HK-2 (cell line): ENCODE measurements around the gene LCAT.
A peak's percentile ranks its signal among the peaks of the same experiment; 100 is the strongest.
"Not testable (repeated sequence)": the region's sequence is repeated elsewhere in the genome, so short reads cannot be mapped to it uniquely, and the experiment has no call there.

Experiments
- DNase-seq: peaks from one replicate; pipeline ENCODE4 v3.0.0-alpha.2; 2018; ENCODE audit not compliant: unreplicated experiment

Gene LCAT

DNA sequence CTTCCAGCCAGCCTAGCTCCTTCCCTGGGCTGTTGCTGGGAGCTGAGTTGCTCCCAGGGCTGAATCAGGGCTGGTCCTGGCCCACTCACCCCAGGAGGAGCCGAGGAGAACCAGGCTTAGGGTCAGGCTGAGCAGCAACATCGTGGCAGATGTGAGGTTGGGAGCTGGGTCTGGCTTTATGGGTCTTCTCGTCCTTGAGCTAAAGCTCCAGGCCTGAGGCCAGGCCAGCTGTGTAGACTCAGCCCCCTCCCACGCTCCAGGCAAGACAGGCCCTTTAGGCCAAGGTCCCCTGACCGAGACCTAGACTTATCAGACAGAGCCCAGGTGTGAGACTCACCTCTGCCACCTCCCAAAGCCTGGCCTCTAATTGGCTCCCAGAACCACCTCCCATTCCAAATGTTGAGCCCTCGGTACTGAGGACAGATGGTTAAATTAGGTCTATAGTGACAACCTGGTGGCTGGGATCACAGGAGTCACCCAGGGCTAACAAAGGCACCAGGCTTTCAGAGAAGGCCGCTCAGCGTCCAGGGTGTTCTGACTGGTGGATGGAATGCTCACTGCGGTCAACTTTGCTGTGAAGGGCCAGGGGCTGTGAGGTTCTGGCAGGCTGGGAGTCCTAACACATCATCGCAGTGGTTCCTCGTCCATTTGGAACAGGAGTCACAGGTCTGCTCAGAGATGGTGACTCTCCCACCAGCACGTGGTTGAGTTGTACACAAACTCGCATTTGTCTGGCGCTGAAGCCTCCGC, 12.0 kb downstream of the LCAT start, which contains the start of gene CTRL:
Gene CTRL, minus strand, starts transcription at position 151 of the 750 bp plus-strand sequence. Its CDS starts 10 bp downstream, at position 141.
- DNase-seq: no peak

DNA sequence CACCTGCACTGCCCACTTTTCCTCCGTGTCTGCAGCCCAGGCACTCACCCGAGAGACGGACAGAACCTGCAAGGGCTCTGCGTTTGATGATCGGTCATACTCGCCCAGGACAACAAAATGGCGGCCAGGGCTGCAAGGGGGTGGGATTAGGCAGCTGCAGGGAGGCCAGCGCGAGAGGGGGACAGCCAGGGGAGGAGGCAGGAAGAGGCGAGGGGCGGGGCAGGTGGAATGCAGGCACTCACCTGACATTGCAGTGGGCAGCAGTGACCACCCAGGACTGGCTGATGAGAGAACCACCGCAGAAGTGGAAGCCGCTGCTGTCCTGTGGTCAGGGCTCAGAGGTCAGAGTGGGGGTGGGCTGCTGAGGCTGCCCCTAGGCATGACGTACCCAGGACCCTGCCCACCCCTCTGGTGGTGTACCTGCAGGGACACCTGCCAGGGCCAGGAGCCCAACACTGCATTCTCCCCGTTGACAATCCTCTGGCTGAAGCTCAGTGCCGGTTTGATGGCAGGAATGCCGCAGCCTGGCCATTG, 13.2 kb downstream of the LCAT start:
- DNase-seq: no peak

DNA sequence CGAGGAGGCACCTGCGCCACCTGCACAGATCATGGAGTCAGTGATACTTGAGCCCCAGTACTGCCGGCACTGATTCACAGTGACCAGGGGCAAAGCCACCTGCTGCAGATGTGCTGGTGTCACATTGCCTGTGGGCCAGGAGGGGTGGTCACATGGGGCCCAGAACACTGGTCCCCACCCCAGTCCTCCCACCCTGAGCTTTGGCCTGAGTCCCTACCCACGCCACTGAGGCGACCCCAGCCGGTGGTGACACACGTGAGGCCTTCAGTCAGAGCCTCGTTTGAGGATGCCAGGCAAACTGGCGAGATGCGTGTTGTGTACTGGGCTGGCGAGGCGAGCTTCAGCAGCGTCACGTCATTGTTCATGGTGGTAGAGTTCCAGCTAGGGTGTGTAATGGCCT, 13.7 kb downstream of the LCAT start:
- DNase-seq: no peak

DNA sequence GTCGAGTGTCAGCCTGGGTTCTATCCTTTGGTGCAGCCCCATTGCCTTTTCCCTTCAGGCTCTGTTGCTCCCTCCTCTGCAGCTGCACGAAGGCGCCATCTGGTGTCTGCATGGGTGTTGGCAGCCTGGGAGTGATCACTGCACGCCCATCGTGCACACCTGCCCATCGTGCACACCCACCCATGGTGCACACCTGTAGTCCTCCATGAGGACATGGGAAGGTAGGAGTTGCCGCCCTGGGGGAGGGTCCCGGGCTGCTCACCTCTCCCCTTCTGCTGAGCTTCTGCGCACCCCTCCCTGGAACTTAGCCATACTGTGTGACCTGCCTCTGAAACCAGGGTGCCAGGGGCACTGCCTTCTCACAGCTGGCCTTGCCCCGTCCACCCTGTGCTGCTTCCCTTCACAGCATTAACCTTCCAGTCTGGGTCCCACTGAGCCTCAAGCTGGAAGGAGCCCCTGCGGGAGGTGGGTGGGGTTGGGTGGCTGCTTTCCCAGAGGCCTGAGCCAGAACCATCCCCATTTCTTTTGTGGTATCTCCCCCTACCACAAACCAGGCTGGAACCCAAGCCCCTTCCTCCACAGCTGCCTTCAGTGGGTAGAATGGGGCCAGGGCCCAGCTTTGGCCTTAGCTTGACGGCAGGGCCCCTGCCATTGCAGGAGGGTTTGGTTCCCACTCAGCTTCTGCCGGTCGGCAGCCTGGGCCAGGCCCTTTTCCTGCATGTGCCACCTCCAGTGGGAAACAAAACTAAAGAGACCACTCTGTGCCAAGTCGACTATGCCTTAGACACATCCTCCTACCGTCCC, 15.2 kb downstream of the LCAT start:
- peak; percentile 74 for DNase-seq

DNA sequence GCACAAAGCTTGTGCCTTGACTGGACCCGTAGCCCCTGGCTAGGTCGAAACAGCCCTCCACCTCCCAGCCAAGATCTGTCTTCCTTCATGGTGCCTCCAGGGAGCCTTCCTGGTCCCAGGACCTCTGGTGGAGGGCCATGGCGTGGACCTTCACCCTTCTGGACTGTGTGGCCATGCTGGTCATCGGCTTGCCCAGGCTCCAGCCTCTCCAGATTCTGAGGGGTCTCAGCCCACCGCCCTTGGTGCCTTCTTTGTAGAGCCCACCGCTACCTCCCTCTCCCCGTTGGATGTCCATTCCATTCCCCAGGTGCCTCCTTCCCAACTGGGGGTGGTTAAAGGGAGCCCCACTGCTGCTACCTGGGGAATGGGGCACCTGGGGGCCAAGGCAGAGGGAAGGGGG, 15.8 kb downstream of the LCAT start:
- no peak for DNase-seq

DNA sequence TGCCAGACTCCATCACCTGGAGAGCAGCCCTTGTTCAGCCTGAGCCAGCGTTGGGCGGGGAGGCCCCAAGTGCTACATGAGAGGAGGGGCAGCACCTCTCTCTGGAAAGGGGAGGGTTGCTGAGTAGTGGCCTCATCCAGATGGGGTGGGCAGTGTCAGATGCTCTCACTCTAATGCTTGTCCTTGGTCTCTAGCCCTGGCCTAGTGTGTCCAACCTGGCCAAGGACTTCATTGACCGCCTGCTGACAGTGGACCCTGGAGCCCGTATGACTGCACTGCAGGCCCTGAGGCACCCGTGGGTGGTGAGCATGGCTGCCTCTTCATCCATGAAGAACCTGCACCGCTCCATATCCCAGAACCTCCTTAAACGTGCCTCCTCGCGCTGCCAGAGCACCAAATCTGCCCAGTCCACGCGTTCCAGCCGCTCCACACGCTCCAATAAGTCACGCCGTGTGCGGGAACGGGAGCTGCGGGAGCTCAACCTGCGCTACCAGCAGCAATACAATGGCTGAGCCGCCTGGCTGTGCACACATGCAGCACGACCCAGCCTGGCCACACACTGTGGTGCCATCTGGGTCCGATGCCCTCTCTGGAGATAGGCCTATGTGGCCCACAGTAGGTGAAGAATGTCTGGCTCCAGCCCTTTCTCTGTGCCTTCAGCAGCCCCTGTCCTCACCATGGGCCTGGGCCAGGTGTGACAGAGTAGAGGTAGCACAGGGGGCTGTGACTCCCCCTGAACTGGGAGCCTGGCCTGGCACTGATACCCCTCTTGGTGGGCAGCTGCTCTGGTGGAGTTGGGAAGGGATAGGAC, 16.6 kb downstream of the LCAT start:
- DNase-seq: no peak

DNA sequence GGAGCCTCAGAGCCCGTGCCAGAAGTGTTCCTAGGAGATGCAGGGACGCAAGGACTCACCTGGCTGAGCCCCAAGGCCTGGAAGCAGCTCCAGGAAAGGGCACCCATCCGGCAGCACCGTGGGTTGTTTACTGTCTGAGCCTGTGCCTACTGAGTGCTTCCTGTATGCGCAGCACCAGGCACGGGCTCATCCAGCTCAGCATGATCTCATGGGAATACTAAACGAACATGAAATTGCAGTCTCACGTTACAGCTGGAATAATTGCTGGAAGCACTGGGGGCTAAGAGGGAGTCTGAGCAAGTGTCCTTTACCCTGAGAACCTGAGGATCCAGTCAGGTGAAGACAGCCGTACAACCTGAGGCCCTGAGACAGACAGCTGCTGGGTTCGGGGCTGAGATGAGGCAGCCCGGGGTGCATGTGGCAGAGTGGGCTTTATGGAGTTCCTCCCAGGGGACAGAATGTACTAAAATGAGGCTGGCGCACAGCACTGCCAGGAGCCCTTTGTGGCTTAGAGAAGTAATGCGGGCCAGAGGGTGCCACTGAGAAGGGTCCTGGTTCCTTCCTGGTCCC, 17.7 kb downstream of the LCAT start:
- DNase-seq: no peak

DNA sequence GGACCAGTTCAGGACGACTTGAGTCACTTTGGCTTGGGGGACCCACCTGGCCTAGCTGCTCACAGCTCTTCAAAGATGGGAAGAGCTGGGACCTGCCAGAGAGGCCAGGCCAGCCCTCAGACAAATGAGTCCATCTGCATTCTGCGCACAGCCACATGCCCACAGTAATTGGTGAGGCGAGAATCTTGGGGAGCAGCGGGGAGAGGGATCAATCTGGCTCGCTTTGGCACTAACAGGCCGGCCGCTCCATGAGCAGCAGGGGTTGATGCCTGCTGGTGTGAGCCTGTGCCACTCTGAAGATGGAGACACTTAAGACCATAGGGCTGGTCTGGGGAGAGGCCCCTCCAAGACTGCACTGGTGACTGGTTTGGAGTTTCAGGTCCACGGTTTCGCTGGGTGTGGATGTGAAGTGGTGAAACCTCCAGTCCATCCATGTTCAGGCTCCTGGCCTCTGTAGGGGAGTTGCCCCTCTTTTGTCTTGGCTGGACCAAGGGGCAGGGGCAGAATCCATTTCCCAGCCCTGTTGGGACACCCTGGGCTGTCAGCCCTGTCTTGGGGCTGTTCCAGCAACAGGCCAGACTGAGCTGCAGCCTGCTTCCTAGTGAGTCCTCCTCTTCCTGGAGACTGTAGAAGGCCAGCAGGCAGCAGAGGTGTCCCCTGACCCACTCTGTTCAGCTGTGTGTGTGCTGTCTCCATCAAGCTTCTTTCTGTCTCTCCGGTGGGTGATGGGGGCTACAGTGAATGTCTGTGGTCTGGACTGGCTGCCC, 19.6 kb downstream of the LCAT start:
- no peak for DNase-seq

DNA sequence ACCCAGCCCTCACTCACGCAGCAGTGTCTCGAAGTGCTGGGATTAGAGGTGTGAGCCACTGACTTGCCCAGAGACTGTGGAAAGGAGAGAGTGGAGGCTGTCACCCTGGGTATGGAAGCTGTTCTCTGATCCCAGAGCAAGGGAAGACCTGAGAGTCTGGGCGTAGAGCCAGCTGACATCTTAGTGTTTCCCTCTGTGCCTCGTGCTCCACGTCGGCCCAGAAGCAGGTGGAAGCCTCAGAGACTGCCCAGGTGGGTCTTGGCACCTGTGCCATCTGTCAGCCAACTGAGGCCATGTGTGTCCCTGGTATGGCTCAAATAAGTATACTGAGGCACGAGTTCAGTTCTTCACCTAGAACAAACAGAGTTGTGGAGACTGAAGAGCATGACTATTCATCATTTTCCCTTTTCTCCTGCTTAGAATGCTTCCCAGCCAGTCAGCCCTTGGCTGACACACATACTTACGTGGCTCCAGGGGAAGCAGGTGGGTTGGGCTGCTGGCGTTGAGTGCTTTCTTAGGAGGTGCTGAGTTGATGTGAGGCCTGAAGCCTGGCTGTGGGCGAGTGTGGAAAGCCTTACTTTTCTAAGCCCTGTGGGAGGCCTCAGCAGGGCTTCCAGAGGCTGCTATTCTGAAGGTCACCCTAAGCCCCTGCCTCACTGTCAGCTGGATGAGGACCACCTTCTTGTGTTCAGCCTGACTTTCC, 20.4 kb downstream of the LCAT start:
- DNase-seq: no peak

DNA sequence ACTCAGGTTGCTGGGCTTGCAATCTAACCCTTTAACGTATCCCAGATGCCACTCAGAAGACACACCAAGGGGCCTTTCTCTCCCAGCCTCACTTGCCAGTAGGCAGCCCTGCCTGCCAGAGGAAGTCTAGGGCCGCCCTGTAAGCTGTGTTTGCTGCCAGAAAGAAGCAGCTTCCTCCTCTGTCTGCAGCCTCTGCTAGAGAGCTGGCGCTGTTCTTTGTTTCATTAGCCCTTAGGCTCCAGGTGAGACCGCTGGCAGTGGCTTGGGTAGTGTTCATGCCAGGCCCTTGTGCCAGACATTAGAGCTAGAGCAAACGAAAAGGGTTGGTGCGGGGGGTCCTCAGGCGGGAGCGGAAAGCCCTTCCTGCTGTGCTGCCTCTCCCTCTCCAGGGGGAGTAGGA, 21.2 kb downstream of the LCAT start:
- no peak for DNase-seq

DNA sequence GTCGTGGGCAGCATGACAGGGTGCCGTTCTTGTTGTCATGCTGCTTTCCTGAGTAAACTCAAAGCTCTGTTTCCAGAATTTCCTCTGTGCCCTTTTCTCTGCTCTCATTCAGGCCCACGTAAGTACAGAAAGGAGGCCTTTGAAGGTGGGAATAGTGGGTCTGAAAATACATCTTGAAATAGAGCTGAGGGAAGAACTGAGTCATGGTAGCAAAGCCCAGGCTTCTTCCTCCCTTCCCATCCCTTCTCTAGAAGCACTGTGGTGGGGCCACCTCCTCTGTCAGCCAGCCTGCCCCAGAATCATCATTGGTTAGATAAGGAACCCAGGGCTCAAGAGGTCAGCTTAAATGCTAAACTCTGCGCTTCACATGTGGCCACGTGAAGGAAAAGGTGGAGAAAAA, 21.7 kb downstream of the LCAT start:
- DNase-seq: no peak

DNA sequence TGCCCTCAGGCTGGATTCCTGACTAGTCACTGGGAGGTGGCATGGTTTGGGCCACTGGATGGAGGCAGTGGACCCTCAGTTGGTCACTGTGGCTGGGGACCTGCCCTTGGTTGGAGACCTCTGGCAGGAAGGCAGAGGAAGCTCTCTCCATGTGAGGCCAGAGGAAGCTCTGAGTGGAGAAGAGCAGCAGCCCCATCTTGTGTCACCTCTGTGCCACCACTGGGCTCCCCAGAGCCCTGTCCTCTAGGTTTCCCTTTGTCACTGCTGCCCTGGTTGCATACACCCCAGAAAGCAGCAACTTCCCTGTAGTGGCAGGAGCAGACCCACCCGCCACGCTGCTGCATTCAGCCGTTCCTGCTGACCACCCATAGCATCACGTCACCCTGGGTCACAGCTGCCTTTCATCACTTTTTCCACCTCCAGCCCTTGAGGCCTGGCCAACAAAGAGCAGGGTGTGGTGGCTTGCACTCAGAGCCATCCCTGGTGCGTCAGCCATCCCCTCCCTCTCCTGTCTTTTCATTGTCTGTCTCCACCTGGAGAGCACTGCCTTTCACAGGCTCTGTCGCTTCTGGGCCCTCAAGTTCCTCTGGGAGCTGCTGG, 24.2 kb downstream of the LCAT start:
- no peak for DNase-seq

DNA sequence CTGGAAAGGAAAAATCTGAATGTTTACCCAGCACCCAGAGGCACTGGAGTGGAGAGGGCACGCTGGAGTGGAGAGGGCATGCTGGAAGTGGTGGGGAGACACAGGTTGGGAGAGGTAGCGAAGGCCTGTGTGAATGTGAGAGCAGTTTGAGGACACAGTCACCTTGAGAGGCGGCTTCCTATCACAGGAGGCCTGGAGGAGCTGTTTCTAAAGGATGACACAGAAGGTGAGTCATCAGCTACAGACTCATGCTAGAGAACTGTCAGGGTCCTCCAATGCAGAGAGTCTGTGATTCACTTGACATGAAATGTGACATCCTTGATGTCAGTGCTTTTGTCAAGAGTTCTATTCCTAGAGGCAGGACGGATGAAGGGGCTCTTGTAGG, 26.1 kb downstream of the LCAT start:
- DNase-seq: peak; percentile 65

DNA sequence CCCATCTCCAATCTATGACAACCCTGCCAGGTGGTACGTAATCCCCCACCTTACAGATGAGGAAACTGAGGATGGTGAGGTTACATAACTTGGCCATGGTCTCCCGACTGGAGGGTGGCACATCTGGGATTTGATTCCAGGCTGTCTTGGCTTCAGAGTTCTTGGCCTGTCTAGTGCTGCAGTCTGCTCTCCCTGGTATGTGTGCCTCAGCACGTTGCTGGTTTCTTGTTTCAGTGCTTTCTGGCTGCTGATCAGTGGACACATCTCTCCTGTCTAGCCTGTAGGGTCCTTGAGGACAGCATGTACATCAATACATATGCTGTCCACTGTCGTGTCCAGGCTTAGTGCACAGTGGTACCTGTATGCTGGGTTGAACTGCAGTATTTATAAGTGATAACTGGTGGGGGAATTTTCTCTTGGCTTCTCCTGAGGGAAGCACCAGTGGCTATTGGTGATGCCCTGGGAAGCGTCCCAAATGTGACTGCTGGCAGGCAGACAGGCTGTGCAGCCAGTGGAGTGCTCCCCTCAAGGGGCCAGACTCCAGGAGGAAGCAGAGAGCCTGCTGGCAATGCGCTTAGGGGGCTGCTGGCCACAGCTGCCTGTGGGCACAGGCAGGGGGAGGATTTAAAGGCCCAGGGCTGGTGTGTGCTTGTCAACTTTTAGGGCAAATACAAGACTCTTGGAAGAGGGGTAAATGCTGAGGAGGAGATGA, 26.6 kb downstream of the LCAT start:
- no peak for DNase-seq

DNA sequence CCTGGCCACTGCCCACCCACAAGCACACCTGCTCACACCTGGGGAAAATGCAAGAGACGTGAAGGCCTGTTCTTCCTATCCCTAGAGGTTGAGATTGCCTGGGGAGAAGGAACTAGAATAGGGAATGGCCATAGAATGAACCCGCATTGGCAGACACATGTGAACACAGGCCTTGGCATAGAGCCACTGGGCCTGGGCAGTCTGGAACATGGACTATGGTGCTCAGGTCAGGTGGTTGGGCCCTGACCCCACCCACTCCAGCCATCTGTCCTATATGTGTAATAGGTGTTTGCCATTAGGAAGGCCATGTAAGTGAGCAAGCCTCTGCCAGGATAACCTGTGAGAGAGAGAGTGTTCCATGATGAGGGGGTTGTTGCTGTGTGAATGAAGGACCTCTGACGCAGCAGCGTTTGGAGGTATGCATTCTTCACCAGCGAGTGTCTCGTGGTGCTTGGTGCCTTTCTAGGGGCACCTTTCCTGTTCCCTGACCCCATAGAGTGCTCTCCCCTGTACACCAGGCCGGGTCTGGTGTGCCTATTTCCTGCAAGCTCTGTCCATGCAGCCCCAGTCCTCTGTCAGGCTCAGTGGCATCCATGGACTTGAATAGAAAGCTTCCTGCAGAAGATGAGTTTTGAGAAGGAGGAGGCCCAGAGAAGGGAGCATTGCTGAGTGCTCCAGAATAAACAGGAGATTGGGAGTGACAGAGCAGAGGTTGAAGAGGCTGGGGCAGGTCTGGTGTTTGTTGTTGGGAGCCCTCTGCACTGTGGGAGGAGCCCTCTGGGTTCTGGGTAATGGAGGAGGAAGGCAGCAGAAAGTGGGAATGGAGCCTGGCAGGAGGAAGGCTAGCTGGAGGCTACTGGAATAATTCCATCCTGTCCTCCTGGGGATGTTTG, 27.8 kb downstream of the LCAT start:
- DNase-seq: no peak

DNA sequence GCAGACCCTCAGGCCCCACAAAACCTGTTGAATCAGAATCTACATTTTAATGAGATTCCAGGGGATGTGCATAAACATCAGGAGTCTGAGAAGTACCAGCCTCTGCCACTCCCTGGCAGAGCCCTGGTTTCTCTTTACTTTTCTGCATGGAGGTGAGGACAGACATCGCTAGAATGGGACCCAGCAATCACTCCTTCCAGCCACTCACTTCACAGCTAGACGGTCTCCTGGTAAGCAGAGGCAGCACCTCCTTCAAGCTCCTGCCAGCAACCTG, 28.5 kb downstream of the LCAT start:
- not testable (repeated sequence) for DNase-seq

DNA sequence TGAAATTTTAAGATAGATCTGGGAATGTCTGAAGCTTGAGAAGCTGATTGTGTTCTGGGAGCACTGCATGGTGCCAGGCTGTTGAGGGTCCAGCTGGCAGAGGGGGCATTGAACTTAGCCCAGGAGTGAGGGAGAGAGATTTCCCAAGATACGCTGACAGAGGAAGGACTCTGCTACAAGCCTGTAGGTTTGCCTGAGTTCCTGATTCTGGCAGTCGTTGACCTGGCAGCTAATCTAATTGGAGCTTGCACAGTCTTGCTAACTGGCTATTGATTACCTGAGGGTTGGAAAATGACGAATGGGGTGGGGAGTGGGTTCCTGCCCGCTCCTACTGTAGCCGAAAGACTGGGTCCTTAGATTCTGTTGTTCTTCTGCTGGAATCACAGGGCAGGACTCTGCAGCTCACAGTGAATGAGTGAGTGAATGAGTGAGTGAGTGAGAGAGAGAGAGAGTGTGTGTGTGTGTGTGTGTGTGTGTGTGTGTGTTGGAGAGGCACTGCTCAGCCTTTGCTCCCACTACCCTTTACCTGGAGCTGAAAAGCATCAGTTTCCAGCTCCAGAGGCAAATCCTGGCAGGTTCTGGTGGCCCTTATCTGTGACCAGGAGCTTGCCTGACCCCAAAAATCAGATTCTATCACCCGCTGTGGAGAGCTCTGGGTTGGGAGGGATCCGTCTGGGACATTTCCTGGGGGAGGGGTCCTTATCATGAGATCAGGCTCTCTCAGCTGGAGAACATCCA, 29.0 kb downstream of the LCAT start:
- no peak for DNase-seq

DNA sequence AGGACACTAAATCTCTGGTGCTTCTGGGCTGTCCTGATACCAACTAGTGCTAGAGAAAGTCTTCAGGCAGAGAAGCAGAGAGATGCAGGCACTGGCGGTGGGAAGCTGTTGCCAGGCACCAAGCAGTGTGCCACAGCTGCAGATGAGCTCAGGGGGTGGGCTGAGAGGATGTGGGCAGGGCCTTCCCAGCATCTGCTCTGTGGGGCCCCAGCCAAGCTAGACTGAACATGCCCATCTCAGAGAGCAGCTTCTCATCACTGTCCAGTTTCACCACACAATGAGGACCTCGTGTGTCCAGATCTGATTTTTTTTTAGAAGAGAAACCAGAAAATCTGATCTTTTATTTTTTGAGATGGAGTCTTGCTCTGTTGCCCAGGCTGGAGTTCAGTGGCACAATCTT, 33.8 kb downstream of the LCAT start:
- no peak for DNase-seq
